ENCODE data around the gene WBP11. TPM values are rescaled to one million over a fixed set of nuclear protein-coding genes. Genes with fewer than 3 reads are reported as not detected.

WBP11 gene
- total RNA-seq, 2 donors from 2014 or later = 19.9 to 21.9 TPM

DNA sequence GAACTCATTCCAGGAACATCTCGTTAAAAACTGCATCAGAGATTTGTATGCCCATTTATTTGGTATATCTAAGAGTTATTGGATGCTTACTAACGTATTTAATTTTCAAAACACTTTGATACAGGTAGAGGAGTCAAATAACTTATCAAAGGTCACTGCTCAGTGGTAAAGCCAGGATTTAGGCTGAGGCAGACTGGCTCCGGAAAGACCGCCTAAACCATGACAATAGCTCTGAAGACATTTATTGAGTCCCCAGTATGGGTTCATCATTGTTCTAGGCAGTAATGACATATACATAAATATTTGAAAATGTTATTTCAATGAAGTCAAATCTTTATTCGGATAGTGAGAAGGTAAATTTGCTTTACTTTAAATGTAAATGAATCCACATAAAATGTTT is 30.3 kb downstream of the WBP11 start:
- H3K4me1 ChIP-seq = peaks cover 0 to 33% of the 10 kb centered on the region in 2 donors
- no peak overlapping the region for H3K27ac ChIP-seq

DNA sequence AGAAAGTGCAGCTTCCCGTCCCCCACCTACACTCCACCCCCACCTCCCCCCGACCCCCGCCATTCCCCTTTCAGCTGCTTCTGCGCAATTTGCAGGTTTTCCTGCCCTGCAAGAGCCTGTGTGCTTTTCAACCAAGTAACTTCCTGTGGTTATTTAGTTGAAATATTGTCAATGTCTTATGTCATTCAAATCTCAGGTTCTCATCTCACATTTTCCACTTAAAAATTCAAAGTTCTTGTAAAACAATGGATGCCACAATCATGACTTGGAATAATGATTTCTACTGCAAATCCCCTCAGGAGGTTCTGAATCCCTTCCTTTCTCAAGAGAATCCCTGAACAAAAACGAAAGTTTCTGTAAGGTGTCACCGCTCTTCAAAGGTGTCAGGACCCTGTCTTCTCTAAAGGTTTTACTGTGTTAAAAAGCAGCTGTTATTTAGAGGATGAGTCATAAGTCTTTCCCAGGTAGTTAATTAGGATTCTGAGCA is 31.6 kb downstream of the WBP11 start:
- Histone ChIP-seq H3K27me3 (no peaks in the 10 kb centered on the region), H3K9me3 (no peaks in the 10 kb centered on the region), H3K36me3 (no peaks in the 10 kb centered on the region), H3K27ac (peak overlapping the region; percentile 95 to 96), H3K4me3 (peak overlapping the region in 1 of 2 donors; percentile 87), H3K4me1 (peaks cover 0 to 34% of the 10 kb centered on the region in 2 donors)
- TF ChIP-seq, protein P1, sequence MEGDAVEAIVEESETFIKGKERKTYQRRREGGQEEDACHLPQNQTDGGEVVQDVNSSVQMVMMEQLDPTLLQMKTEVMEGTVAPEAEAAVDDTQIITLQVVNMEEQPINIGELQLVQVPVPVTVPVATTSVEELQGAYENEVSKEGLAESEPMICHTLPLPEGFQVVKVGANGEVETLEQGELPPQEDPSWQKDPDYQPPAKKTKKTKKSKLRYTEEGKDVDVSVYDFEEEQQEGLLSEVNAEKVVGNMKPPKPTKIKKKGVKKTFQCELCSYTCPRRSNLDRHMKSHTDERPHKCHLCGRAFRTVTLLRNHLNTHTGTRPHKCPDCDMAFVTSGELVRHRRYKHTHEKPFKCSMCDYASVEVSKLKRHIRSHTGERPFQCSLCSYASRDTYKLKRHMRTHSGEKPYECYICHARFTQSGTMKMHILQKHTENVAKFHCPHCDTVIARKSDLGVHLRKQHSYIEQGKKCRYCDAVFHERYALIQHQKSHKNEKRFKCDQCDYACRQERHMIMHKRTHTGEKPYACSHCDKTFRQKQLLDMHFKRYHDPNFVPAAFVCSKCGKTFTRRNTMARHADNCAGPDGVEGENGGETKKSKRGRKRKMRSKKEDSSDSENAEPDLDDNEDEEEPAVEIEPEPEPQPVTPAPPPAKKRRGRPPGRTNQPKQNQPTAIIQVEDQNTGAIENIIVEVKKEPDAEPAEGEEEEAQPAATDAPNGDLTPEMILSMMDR (IDR thresholded peaks at IDR 0.05) = no peak
- DNase-seq (ENCODE audit: low spot score) = no peak

More for the DNA sequence above, 30.3 kb downstream of the WBP11 start:
- TF ChIP-seq, protein P1 (IDR thresholded peaks at IDR 0.05) = no peak
- H3K4me3 ChIP-seq = no peak overlapping the region
- no peak for DNase-seq (ENCODE audit: low spot score)
- H3K27me3 ChIP-seq = no peaks in the 10 kb centered on the region
- H3K36me3 ChIP-seq = no peaks in the 10 kb centered on the region
- H3K9me3 ChIP-seq = no peaks in the 10 kb centered on the region

DNA sequence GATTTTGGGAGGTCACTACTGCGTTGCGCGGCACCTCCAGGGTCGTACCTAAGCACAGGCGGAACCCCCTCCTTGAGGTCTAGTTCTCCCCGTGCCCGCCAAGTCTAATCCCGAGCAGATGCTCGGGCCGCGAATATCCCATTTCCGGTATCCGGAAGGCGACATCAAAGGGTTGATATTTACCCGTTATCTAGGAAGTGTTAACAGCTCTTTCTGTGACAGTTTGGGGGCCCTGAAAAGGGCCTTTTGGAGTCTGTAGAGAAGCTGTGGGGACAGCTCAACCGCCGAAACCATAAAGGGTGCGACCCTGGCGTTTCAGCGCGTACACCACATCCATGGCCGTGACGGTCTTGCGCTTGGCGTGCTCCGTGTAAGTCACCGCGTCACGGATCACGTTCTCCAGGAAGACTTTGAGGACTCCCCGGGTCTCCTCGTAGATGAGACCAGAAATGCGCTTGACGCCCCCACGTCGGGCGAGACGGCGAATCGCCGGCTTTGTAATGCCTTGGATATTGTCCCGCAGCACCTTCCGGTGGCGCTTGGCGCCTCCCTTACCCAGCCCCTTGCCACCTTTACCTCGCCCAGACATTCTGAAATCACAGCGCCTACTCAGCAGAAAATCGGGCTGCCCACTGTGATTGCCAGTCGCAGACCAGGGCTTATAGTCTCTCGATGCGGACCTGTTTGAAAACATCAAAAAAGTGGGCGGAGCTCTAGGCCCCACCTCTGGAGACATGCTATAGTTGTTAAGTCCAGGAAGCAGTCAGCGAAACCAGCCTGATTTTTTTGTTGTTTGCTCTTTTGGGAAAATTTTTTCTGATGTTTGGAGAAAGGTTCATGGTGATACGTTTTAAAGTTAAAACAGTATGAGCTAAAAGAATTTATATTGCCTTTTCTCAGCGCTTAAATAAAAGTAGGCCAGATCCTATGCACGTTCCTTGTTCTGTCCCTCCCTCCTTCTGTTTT is 32.5 kb downstream of the WBP11 start:
- H3K4me1 ChIP-seq = peaks cover 0 to 28% of the 10 kb centered on the region in 2 donors
- peak; percentile 98 for DNase-seq (ENCODE audit: low spot score)
- H3K4me3 ChIP-seq = peak overlapping the region; percentile 83 to 87
- TF ChIP-seq, protein P1 (IDR thresholded peaks at IDR 0.05) = no peak
- no peaks in the 10 kb centered on the region for H3K36me3 ChIP-seq
- no peaks in the 10 kb centered on the region for H3K9me3 ChIP-seq
- H3K27me3 ChIP-seq = no peaks in the 10 kb centered on the region
- peak overlapping the region; percentile 95 to 96 for H3K27ac ChIP-seq

DNA sequence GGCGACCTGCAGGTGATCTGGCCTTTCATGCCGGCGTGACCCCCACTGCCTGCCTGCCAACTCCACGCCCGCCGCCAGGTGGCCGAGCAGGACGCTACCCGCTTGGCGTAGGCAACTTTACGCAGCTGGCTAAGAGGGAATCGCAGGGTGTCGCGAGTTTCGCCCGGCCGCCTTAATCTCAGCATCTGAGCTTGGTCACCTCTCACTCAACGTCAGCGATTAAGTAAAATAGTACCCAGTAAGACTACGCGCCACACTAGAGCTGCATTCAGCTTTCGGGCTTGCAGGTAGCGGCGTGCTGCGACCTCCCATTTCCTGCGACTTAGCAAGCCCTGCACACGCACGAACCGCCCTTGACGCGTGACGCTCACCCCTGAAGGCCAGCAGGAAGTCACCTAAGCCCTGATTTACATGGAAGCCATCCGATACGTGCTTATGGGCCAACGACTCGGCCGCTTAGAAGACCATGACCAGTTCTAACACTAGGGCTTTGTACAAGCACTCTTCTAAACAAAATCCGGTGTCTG is 33.2 kb downstream of the WBP11 start:
- peak overlapping the region; percentile 83 to 87 for H3K4me3 ChIP-seq
- H3K4me1 ChIP-seq = peaks cover 0 to 23% of the 10 kb centered on the region in 2 donors
- no peaks in the 10 kb centered on the region for H3K36me3 ChIP-seq
- TF ChIP-seq, protein P1 (IDR thresholded peaks at IDR 0.05) = peak; percentile 73 to 84
- H3K27ac ChIP-seq = peak overlapping the region; percentile 95 to 96
- peak; percentile 85 for DNase-seq (ENCODE audit: low spot score)
- no peaks in the 10 kb centered on the region for H3K27me3 ChIP-seq
- H3K9me3 ChIP-seq = no peaks in the 10 kb centered on the region

DNA sequence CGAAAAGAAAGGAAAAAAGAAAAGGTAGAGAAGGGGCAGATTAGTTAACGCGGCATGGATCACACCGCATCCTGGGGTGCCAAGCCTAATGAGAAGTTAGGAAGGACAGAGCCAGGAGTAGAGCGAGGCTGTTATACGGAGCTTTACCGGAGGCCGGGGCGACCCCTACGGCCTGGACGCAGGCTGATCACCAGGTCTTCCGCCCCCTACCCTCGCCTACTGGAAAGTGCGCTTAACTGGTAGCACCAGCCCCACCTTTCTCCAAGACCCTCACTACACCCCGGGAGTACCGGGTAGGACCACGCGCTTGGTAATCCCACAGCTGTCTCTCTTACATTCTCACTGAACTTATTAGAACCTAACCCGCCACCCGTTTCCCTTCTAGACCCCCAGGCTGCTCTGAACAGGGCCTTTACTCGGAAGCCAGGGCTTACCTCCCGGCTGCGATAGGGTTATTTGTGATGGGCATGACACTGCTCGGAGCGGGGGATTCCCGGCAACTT is 33.8 kb downstream of the WBP11 start:
- Histone ChIP-seq H3K4me1 (peaks cover 0 to 23% of the 10 kb centered on the region in 2 donors), H3K9me3 (no peaks in the 10 kb centered on the region), H3K27ac (peak overlapping the region; percentile 95 to 96), H3K27me3 (no peaks in the 10 kb centered on the region), H3K36me3 (no peaks in the 10 kb centered on the region), H3K4me3 (peak overlapping the region; percentile 83 to 87)
- TF ChIP-seq, protein P1 (IDR thresholded peaks at IDR 0.05) = no peak
- no peak for DNase-seq (ENCODE audit: low spot score)
